Measurements from ENCODE around the gene SLX4IP.

SLX4IP gene

GRCh38 chr20:10649080-10649796 is 214.1 kb downstream of the SLX4IP start:
- DNase-seq (ENCODE audit: low spot score), result no peak

GRCh38 chr20:10649797-10650160 is 214.7 kb downstream of the SLX4IP start:
- no peak for DNase-seq (ENCODE audit: low spot score)

- no peak for DNase-seq (ENCODE audit: low spot score)
Measured at GRCh38 chr20:10651227-10651990, 216.3 kb downstream of the SLX4IP start.

GRCh38 chr20:10652185-10652584 is 217.1 kb downstream of the SLX4IP start:
- DNase-seq (ENCODE audit: low spot score), result no peak

GRCh38 chr20:10652660-10653261 is 217.7 kb downstream of the SLX4IP start:
- DNase-seq (ENCODE audit: low spot score), result no peak

GRCh38 chr20:10653599-10654249 is 218.6 kb downstream of the SLX4IP start:
- DNase-seq (ENCODE audit: low spot score), result no peak

- no peak for DNase-seq (ENCODE audit: low spot score)
Measured at GRCh38 chr20:10654250-10654610, 219.1 kb downstream of the SLX4IP start.

GRCh38 chr20:10654630-10655029 is 219.5 kb downstream of the SLX4IP start:
- no peak for DNase-seq (ENCODE audit: low spot score)

GRCh38 chr20:10655720-10656669 is 220.9 kb downstream of the SLX4IP start:
- no peak for DNase-seq (ENCODE audit: low spot score)

GRCh38 chr20:10657453-10657852 is 222.3 kb downstream of the SLX4IP start:
- DNase-seq (ENCODE audit: low spot score), result no peak

- DNase-seq (ENCODE audit: low spot score), result no peak
Measured at GRCh38 chr20:10658051-10658823, 223.1 kb downstream of the SLX4IP start.

- no peak for DNase-seq (ENCODE audit: low spot score)
Measured at GRCh38 chr20:10658876-10659632, 223.9 kb downstream of the SLX4IP start.

GRCh38 chr20:10659651-10660601 is 224.8 kb downstream of the SLX4IP start:
- DNase-seq (ENCODE audit: low spot score), result no peak

- no peak for DNase-seq (ENCODE audit: low spot score)
Measured at GRCh38 chr20:10660661-10661060, 225.6 kb downstream of the SLX4IP start.

- DNase-seq (ENCODE audit: low spot score), result no peak
Measured at GRCh38 chr20:10661261-10661660, 226.2 kb downstream of the SLX4IP start.

- DNase-seq (ENCODE audit: low spot score), result no peak
Measured at GRCh38 chr20:10662151-10662550, 227.0 kb downstream of the SLX4IP start.

GRCh38 chr20:10662661-10663458 is 227.8 kb downstream of the SLX4IP start:
- DNase-seq (ENCODE audit: low spot score), result no peak

GRCh38 chr20:10663756-10664155 is 228.7 kb downstream of the SLX4IP start:
- DNase-seq (ENCODE audit: low spot score), result no peak
